Spinal cord (tissue), 10 donors: ENCODE results near the gene NKX6-2. TPM values are rescaled to one million over a fixed set of nuclear protein-coding genes. Genes with fewer than 3 reads are reported as not detected.
"Not testable (repeated sequence)": the region's sequence is repeated elsewhere in the genome, so short reads cannot be mapped to it uniquely, and the experiment has no call there.

Experiments used
- DNase-seq, 6 donors: peaks; one replicate each; pipeline versions ENCODE4 v3.0.0 to v3.0.0-alpha.2; 2013 to 2015; ENCODE audit warnings: low spot score in 6 of 6, low read depth in 4 of 6
- H3K27ac ChIP-seq: one replicate; pipeline ENCODE4 v1.5.1; 2013; ENCODE audit warnings: low read depth, low read length, control low read depth
- H3K27me3 ChIP-seq: one replicate; pipeline ENCODE4 v1.6.1; 2013; ENCODE audit warnings: low read length; ENCODE audit not compliant: control insufficient read depth, insufficient read depth
- H3K36me3 ChIP-seq: one replicate; pipeline ENCODE4 v1.6.1; 2013; ENCODE audit warnings: low read length; ENCODE audit not compliant: control insufficient read depth, insufficient read depth
- H3K4me1 ChIP-seq: one replicate; pipeline ENCODE4 v1.6.1; 2013; ENCODE audit warnings: low read length; ENCODE audit not compliant: control insufficient read depth, insufficient read depth
- H3K4me3 ChIP-seq: one replicate; pipeline ENCODE4 v1.5.1; 2013; ENCODE audit warnings: low read depth, low read length, control low read depth
- H3K9me3 ChIP-seq: one replicate; pipeline ENCODE4 v1.6.1; 2013; ENCODE audit warnings: low read length; ENCODE audit not compliant: control insufficient read depth, insufficient read depth
- WGBS: methylation state at CpG from one replicate; pipeline ENCODE4 v1.1.5; 2013; ENCODE audit warnings: missing lambda C conversion rate; ENCODE audit not compliant: insufficient coverage; 5-methylcytosine and 5-hydroxymethylcytosine counted together
- polyA plus RNA-seq, 2 donors: library from polyadenylated mRNA; unstranded; fragments of 120-200 nt; gene quantifications; one replicate each; pipeline ENCODE4 v1.2.1, GENCODE V29; 2013; ENCODE audit not compliant: insufficient read length in 2 of 2
- total RNA-seq, 2 donors: library from RNA; depleted of rRNA in 1 of 2; stranded (reverse); fragments of 120-200 nt in 1 of 2; fragments of >200 nt in 1 of 2; gene quantifications; one replicate each; pipeline versions ENCODE4 v1.2.3 to v1.2.4, GENCODE V29; 2013 to 2014
- donor health status: healthy.

The NKX6-2 gene
- total and polyA plus RNA-seq, 4 donors = 11.6 to 40.4 (median 27.3) TPM

GRCh38 chr10:132774902-132775863 lies 10.8 kb downstream of the NKX6-2 start:
- WGBS = 87% methylated on average over 15 of the region's 22 CpGs
- peak in 1 of 6 donors; percentile 29 for DNase-seq
- no peaks in the 10 kb centered on the region for H3K9me3 ChIP-seq
- H3K4me3 ChIP-seq = no peak overlapping the region
- H3K27ac ChIP-seq = no peak overlapping the region
- peaks cover 5% of the 10 kb centered on the region for H3K4me1 ChIP-seq
- H3K27me3 ChIP-seq = no peaks in the 10 kb centered on the region
- H3K36me3 ChIP-seq = peaks cover 66% of the 10 kb centered on the region

- no peak for DNase-seq
- H3K9me3 ChIP-seq = no peaks in the 10 kb centered on the region
- H3K36me3 ChIP-seq = peaks cover 64% of the 10 kb centered on the region
- H3K4me3 ChIP-seq = no peak overlapping the region
- 65% methylated on average over 28 of the region's 29 CpGs for WGBS
- H3K4me1 ChIP-seq = peaks cover under 1% of the 10 kb centered on the region
- H3K27me3 ChIP-seq = no peaks in the 10 kb centered on the region
- no peak overlapping the region for H3K27ac ChIP-seq
Measured at GRCh38 chr10:132774181-132774901, 11.6 kb downstream of the NKX6-2 start.

- H3K36me3 ChIP-seq = peaks cover 66% of the 10 kb centered on the region
- 100% methylated on average over 11 of the region's 25 CpGs for WGBS
- not testable (repeated sequence) for H3K27ac ChIP-seq, H3K4me3 ChIP-seq, H3K4me1 ChIP-seq, H3K9me3 ChIP-seq, H3K27me3 ChIP-seq, DNase-seq
Measured at GRCh38 chr10:132772816-132773215, 13.1 kb downstream of the NKX6-2 start.

GRCh38 chr10:132770061-132771021 lies 15.6 kb downstream of the NKX6-2 start:
- Histone ChIP-seq H3K4me1 (peaks cover 5% of the 10 kb centered on the region), H3K27me3 (no peaks in the 10 kb centered on the region), H3K36me3 (peaks cover 60% of the 10 kb centered on the region), H3K27ac (no peak overlapping the region), H3K4me3 (no peak overlapping the region), H3K9me3 (no peaks in the 10 kb centered on the region)
- no peak for DNase-seq
- 93% methylated on average over 34 of the region's 45 CpGs for WGBS

DNA sequence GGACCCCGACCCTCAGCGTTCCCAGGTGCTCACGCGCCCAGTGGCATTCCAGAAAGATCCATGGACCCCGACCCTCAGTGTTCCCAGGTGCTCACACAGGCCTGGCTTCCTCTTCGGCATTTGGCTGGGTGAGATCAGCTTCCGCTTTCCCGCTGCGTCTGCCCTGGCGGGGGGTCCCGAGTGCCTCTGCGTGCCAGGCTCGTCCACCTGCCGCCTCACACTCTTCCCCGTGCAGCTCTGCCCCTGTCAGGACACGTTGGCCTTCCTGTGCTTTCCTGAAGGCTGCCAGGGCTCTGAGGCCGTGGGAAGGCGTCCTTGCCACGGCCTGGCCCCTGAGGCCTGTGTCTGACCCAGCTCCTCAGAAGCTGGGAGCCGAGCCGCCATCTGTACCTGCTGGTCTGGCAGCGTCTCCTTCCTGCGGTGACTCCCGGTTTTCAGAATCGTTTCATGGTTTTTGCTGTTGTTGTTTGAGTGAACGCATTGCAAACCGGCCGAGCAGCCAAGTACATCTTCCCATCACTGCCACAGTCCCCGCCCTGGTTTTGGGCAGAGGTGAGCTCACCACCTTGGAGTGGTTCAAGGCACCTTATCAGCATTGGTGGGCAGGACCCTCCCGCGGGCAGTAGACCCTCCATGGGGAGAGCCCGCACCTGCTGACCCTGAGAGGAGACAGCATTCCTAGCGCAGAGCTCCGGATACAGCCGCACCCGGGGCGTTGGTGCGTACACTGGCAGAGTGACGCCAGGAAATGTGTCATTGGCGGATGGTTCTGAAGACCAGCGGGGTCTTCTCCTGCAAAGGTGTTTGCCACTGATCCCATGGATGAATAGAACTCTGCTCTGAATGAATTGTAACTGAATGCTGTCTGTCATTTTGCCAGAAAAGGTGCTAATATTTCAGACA lies 17.4 kb downstream of the NKX6-2 start:
- peaks cover 57% of the 10 kb centered on the region for H3K36me3 ChIP-seq
- no peak overlapping the region for H3K27ac ChIP-seq

GRCh38 chr10:132766291-132766690 lies 19.7 kb downstream of the NKX6-2 start:
- no peaks in the 10 kb centered on the region for H3K27me3 ChIP-seq
- H3K9me3 ChIP-seq = no peaks in the 10 kb centered on the region
- no peak for DNase-seq
- no peak overlapping the region for H3K4me3 ChIP-seq
- H3K36me3 ChIP-seq = peaks cover 53% of the 10 kb centered on the region
- H3K4me1 ChIP-seq = peaks cover 10% of the 10 kb centered on the region
- 97% methylated on average over 11 of the region's 13 CpGs for WGBS
- no peak overlapping the region for H3K27ac ChIP-seq

More for the DNA sequence above, 17.4 kb downstream of the NKX6-2 start:
- WGBS = 97% methylated on average over 38 of the region's 41 CpGs
- Histone ChIP-seq H3K9me3 (no peaks in the 10 kb centered on the region), H3K4me1 (peaks cover 10% of the 10 kb centered on the region), H3K27me3 (no peaks in the 10 kb centered on the region), H3K4me3 (no peak overlapping the region)
- no peak for DNase-seq

- Histone ChIP-seq H3K9me3 (no peaks in the 10 kb centered on the region), H3K4me1 (peaks cover 10% of the 10 kb centered on the region), H3K36me3 (peaks cover 55% of the 10 kb centered on the region), H3K27ac (peak overlapping the region; percentile 7), H3K27me3 (no peaks in the 10 kb centered on the region), H3K4me3 (no peak overlapping the region)
- WGBS = 55% methylated on average over 10 of the region's 11 CpGs
- peak in 1 of 6 donors; percentile 59 for DNase-seq
Measured at GRCh38 chr10:132765435-132765834, 20.5 kb downstream of the NKX6-2 start.

DNA sequence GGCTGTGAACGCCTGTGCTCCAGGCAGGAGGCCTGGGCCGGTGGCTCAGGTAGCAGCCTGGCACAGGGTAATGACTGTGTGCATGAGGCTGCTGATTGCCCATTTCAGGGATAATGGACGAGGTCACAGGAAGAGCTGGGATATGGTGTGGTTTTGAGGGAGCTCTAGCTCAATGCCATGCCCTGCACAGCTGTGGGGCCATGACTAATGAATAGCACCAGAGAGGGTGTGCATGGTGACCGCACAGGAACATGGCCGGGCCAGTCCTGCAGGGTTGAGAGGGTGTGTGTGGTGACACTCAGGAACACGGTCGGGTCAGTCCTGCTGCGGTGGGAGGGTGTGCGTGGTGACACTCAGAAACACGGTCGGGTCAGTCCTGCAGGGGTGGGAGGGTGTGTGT lies 21.8 kb downstream of the NKX6-2 start:
- 91% methylated on average over 11 of the region's 11 CpGs for WGBS
- Histone ChIP-seq H3K4me3 (no peak overlapping the region), H3K36me3 (peaks cover 57% of the 10 kb centered on the region), H3K27ac (no peak overlapping the region), H3K27me3 (no peaks in the 10 kb centered on the region), H3K4me1 (peaks cover 10% of the 10 kb centered on the region), H3K9me3 (no peaks in the 10 kb centered on the region)
- no peak for DNase-seq
